Gastrocnemius medialis (tissue), 4 donors: ENCODE data around the gene TGFA. TPM values are rescaled to one million over a fixed set of nuclear protein-coding genes. Genes with fewer than 3 reads are reported as not detected.

Experiments used
- ATAC-seq, 2 donors: fragments of 150-250 bp; one replicate each; pipeline ENCODE4 v1.9.1; 2016
- DNase-seq, 2 donors: peaks; one replicate each; pipeline ENCODE4 v3.0.0-alpha.2; 2019
- H3K27ac ChIP-seq, 4 donors: fragments of 200-600 bp; sonication (generic); 1 replicate in 1 of 4; 2 replicates in 3 of 4; pipeline ENCODE4 v1.5.1; 2016 to 2018; ENCODE audit warnings: mild to moderate bottlenecking in 2 of 4, moderate library complexity in 1 of 4
- H3K27me3 ChIP-seq, 3 donors: fragments of 200-600 bp; sonication (generic) in 2 of 3; 1 replicate in 1 of 3; 2 replicates in 2 of 3; pipeline versions ENCODE4 v1.5.1 to v1.6.0; 2016 to 2019; ENCODE audit warnings: mild to moderate bottlenecking in 1 of 3, moderate library complexity in 1 of 3
- H3K36me3 ChIP-seq, 2 donors: fragments of 200-600 bp; sonication (generic) in 1 of 2; one replicate each; pipeline ENCODE4 v1.5.1; 2017 to 2018
- H3K4me1 ChIP-seq, 2 donors: fragments of 200-600 bp; sonication (generic) in 1 of 2; one replicate each; pipeline ENCODE4 v1.5.1; 2016 to 2017; ENCODE audit warnings: mild to moderate bottlenecking in 2 of 2
- H3K4me3 ChIP-seq, 4 donors: fragments of 200-600 bp; sonication (generic) in 3 of 4; 1 replicate in 1 of 4; 2 replicates in 3 of 4; pipeline ENCODE4 v1.5.1; 2016 to 2019; ENCODE audit warnings: mild to moderate bottlenecking in 2 of 4
- H3K9me3 ChIP-seq, 3 donors: fragments of 200-600 bp; sonication (generic) in 2 of 3; 1 replicate in 1 of 3; 2 replicates in 2 of 3; pipeline ENCODE4 v1.5.1; 2016 to 2019
- CTCF ChIP-seq, 5 experiments: fragments of 450-650 bp in 3 of 5; fragments of 200-600 bp in 2 of 5; sonication (generic) in 2 of 5; IDR thresholded peaks in 4 of 5; conservative IDR thresholded peaks in 1 of 5; 1 replicate in 4 of 5; 2 replicates in 1 of 5; pipeline ENCODE4 v1.5.1; 2016 to 2019; ENCODE audit warnings: antibody characterized with exemption in 5 of 5, mild to moderate bottlenecking in 3 of 5, moderate library complexity in 3 of 5
- POLR2A ChIP-seq, 2 donors: fragments of 450-650 bp; IDR thresholded peaks; one replicate each; pipeline ENCODE4 v1.6.1; 2017; ENCODE audit warnings: antibody characterized with exemption in 2 of 2, mild to moderate bottlenecking in 2 of 2, moderate library complexity in 2 of 2
- in situ Hi-C, 4 donors: fragments of 200-750 bp; cut with MboI; loops; one replicate each; pipeline versions ENCODE4 v1.15.0 to v1.8.0; 2017; ENCODE audit warnings: low sequenced_read_pairs in 4 of 4
- intact Hi-C: fragments of 100-400 bp; cut with DNase I; formaldehyde crosslinking; loops from one replicate; pipeline ENCODE4 v1.15.1; 2023; ENCODE audit warnings: low total_unique reads
- total RNA-seq, 4 donors: library from RNA; depleted of rRNA; stranded (reverse); fragments of >200 nt; gene quantifications; one replicate each; pipeline versions ENCODE4 v1.1.0 to v1.2.3, GENCODE V29; 2016

Gene TGFA
- total RNA-seq, 4 donors from 2014 or later = 0.05 to 0.26 (median 0.18) TPM; not detected in 1

- H3K36me3 ChIP-seq = no peaks in the 10 kb centered on the region
- ATAC-seq = no peak
- intact Hi-C loops = no loop called here
- in situ Hi-C loops = no loop called here
- no peak for DNase-seq
- no peaks in the 10 kb centered on the region for H3K27me3 ChIP-seq
- H3K9me3 ChIP-seq = no peaks in the 10 kb centered on the region
- TF ChIP-seq POLR2A (IDR thresholded peaks at IDR 0.05) = no peak
- H3K27ac ChIP-seq = no peak overlapping the region
- no peak overlapping the region for H3K4me3 ChIP-seq
- no peaks in the 10 kb centered on the region for H3K4me1 ChIP-seq
Observed at GRCh38 chr2:70565039-70565731, 11.6 kb upstream of the TGFA start.

- Histone ChIP-seq H3K4me1 (no peaks in the 10 kb centered on the region), H3K4me3 (no peak overlapping the region), H3K27ac (no peak overlapping the region), H3K36me3 (no peaks in the 10 kb centered on the region), H3K9me3 (no peaks in the 10 kb centered on the region), H3K27me3 (no peaks in the 10 kb centered on the region)
- ATAC-seq (no peak), DNase-seq (no peak)
- TF ChIP-seq POLR2A (IDR thresholded peaks at IDR 0.05) (no peak), CTCF (IDR thresholded peaks at IDR 0.05 in 4 of 5, conservative IDR thresholded peaks at IDR 0.05 in 1 of 5) (no peak)
- intact Hi-C loops (no loop called here), in situ Hi-C loops (no loop called here)
Observed at GRCh38 chr2:70561893-70562292, 8.3 kb upstream of the TGFA start.

GRCh38 chr2:70560442-70560841, 6.8 kb upstream of the TGFA start:
- in situ Hi-C loops (no loop called here), intact Hi-C loops (no loop called here)
- H3K4me3 ChIP-seq = no peak overlapping the region
- no peaks in the 10 kb centered on the region for H3K27me3 ChIP-seq
- DNase-seq (no peak), ATAC-seq (no peak)
- no peak overlapping the region for H3K27ac ChIP-seq
- no peaks in the 10 kb centered on the region for H3K36me3 ChIP-seq
- TF ChIP-seq CTCF (IDR thresholded peaks at IDR 0.05 in 4 of 5, conservative IDR thresholded peaks at IDR 0.05 in 1 of 5) (no peak), POLR2A (IDR thresholded peaks at IDR 0.05) (no peak)
- H3K4me1 ChIP-seq = no peaks in the 10 kb centered on the region
- no peaks in the 10 kb centered on the region for H3K9me3 ChIP-seq

GRCh38 chr2:70560040-70560439, 6.4 kb upstream of the TGFA start:
- no peak overlapping the region for H3K4me3 ChIP-seq
- H3K27me3 ChIP-seq = no peaks in the 10 kb centered on the region
- H3K9me3 ChIP-seq = no peaks in the 10 kb centered on the region
- in situ Hi-C loops (no loop called here), intact Hi-C loops (no loop called here)
- DNase-seq = no peak
- H3K4me1 ChIP-seq = no peaks in the 10 kb centered on the region
- H3K36me3 ChIP-seq = no peaks in the 10 kb centered on the region
- TF ChIP-seq CTCF (IDR thresholded peaks at IDR 0.05 in 4 of 5, conservative IDR thresholded peaks at IDR 0.05 in 1 of 5) = no peak
- TF ChIP-seq POLR2A (IDR thresholded peaks at IDR 0.05) = no peak
- H3K27ac ChIP-seq = no peak overlapping the region
- no peak for ATAC-seq

- Histone ChIP-seq H3K27ac (no peak overlapping the region), H3K9me3 (no peaks in the 10 kb centered on the region), H3K4me3 (no peak overlapping the region), H3K36me3 (no peaks in the 10 kb centered on the region), H3K27me3 (peaks cover 3 to 6% (median 4%) of the 10 kb centered on the region in 3 donors), H3K4me1 (peaks cover under 1 to 5% of the 10 kb centered on the region in 2 donors)
- in situ Hi-C loops (no loop called here), intact Hi-C loops (no loop called here)
- ATAC-seq (no peak), DNase-seq (no peak)
- TF ChIP-seq CTCF (IDR thresholded peaks at IDR 0.05 in 4 of 5, conservative IDR thresholded peaks at IDR 0.05 in 1 of 5) = no peak
- TF ChIP-seq POLR2A (IDR thresholded peaks at IDR 0.05) = no peak
Observed at GRCh38 chr2:70558195-70558808, 4.7 kb upstream of the TGFA start.
